Myometrial cell (primary cell): ENCODE measurements around the gene USP26. TPM values are rescaled to one million over a fixed set of nuclear protein-coding genes. Genes with fewer than 3 reads are reported as not detected.

Source experiments
- total RNA-seq: library from RNA; depleted of rRNA; stranded (reverse); fragments of >200 nt; gene quantifications from 2 replicates; pipeline ENCODE4 v1.2.3, GENCODE V29; 2015

Gene USP26, protein sequence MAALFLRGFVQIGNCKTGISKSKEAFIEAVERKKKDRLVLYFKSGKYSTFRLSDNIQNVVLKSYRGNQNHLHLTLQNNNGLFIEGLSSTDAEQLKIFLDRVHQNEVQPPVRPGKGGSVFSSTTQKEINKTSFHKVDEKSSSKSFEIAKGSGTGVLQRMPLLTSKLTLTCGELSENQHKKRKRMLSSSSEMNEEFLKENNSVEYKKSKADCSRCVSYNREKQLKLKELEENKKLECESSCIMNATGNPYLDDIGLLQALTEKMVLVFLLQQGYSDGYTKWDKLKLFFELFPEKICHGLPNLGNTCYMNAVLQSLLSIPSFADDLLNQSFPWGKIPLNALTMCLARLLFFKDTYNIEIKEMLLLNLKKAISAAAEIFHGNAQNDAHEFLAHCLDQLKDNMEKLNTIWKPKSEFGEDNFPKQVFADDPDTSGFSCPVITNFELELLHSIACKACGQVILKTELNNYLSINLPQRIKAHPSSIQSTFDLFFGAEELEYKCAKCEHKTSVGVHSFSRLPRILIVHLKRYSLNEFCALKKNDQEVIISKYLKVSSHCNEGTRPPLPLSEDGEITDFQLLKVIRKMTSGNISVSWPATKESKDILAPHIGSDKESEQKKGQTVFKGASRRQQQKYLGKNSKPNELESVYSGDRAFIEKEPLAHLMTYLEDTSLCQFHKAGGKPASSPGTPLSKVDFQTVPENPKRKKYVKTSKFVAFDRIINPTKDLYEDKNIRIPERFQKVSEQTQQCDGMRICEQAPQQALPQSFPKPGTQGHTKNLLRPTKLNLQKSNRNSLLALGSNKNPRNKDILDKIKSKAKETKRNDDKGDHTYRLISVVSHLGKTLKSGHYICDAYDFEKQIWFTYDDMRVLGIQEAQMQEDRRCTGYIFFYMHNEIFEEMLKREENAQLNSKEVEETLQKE
- total RNA-seq = not detected in 2 replicates

DNA sequence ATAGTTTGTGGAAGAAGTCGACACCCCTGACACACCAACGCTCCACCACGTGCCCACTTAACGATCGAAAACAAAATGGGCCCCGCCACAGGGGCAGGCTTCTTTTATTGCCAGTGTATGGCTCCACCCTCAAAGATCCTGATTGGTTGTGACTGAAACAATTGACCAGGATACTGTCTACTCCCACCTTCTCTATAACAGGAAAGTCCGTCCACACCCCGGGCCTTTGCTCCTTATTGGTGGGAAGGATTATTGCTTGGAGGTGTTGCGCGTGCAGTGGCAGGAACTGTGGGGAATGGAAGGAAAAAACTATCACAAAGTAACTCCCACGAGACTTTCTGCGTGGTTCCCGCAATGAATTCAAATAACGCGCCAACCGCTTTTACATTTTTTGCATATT, at the start of gene USP26:
Gene USP26, minus strand, starts transcription at position 79 of the 400 bp plus-strand sequence. CDS start 68,889 bp downstream, outside the sequence.

Other genes starting within 250 kb of the USP26 start
- under 0.01 TPM in 1 of 2 replicates, not detected in the other for gene HS6ST2, start 138.5 kb downstream of the USP26 start, total RNA-seq
- not detected in 2 replicates for gene TFDP3, start 121.2 kb upstream of the USP26 start, total RNA-seq